CD8-positive, alpha-beta memory T cell (primary cell): Measurements from ENCODE around the gene C1QTNF1. TPM values are rescaled to one million over a fixed set of nuclear protein-coding genes. Genes with fewer than 3 reads are reported as not detected.
A peak's percentile ranks its signal among the peaks of the same experiment; 100 is the strongest.

Experiments used
- CTCF ChIA-PET: fragments of 350-600 bp; sonication (Branson Sonifier 250); formaldehyde crosslinking; loops from one replicate; lab custom pipeline; 2021; ENCODE audit warnings: antibody characterized with exemption; lab: Charles Lee
- POLR2A ChIA-PET: fragments of 350-600 bp; sonication (Branson Sonifier 250); formaldehyde crosslinking; loops from one replicate; lab custom pipeline; 2021; ENCODE audit warnings: antibody characterized with exemption; lab: Charles Lee
- DNase-seq, 5 donors: peaks; one replicate each; pipeline versions ENCODE4 v3.0.0 to v3.0.0-alpha.2; 2020 to 2022; ENCODE audit warnings: mixed read lengths in 1 of 5
- H3K27ac ChIP-seq: one replicate; pipeline ENCODE4 v1.7.0; 2013; ENCODE audit warnings: low read depth, mild to moderate bottlenecking, low read length, moderate library complexity
- H3K27me3 ChIP-seq: 2 replicates; pipeline ENCODE4 v1.7.0; 2013; ENCODE audit warnings: low read length, mild to moderate bottlenecking; ENCODE audit not compliant: insufficient read depth, poor library complexity, severe bottlenecking
- H3K36me3 ChIP-seq: 2 replicates; pipeline ENCODE4 v1.7.0; 2013; ENCODE audit warnings: mild to moderate bottlenecking, low read length, moderate library complexity; ENCODE audit not compliant: insufficient read depth
- H3K4me1 ChIP-seq: 2 replicates; pipeline ENCODE4 v1.7.0; 2013; ENCODE audit warnings: mild to moderate bottlenecking, low read length, moderate library complexity; ENCODE audit not compliant: insufficient read depth
- H3K4me3 ChIP-seq: 2 replicates; pipeline ENCODE4 v1.7.0; 2013; ENCODE audit warnings: mild to moderate bottlenecking, low read length
- H3K9me3 ChIP-seq: 2 replicates; pipeline ENCODE4 v1.7.0; 2013; ENCODE audit warnings: mild to moderate bottlenecking, low read length
- H3K27ac Mint-ChIP-seq, 8 donors: one replicate each; pipeline ENCODE4 v1.8.0; 2020 to 2021; ENCODE audit warnings: mixed read lengths in 8 of 8, mild to moderate bottlenecking in 6 of 8, inconsistent platforms in 3 of 8, moderate library complexity in 3 of 8
- H3K27me3 Mint-ChIP-seq, 2 donors: one replicate each; pipeline ENCODE4 v1.8.0; 2020 to 2021; ENCODE audit warnings: mixed read lengths in 2 of 2, mild to moderate bottlenecking in 1 of 2, moderate library complexity in 1 of 2
- H3K36me3 Mint-ChIP-seq, 3 donors: one replicate each; pipeline ENCODE4 v1.8.0; 2020 to 2021; ENCODE audit warnings: mixed read lengths in 3 of 3, inconsistent platforms in 1 of 3, mild to moderate bottlenecking in 1 of 3
- H3K4me1 Mint-ChIP-seq, 3 donors: one replicate each; pipeline ENCODE4 v1.8.0; 2020 to 2021; ENCODE audit warnings: mixed read lengths in 3 of 3, inconsistent platforms in 1 of 3, mild to moderate bottlenecking in 1 of 3
- H3K4me3 Mint-ChIP-seq, 7 donors: one replicate each; pipeline ENCODE4 v1.8.0; 2020 to 2021; ENCODE audit warnings: mixed read lengths in 7 of 7, mild to moderate bottlenecking in 6 of 7, moderate library complexity in 4 of 7, inconsistent platforms in 2 of 7
- H3K9me3 Mint-ChIP-seq, 5 donors: one replicate each; pipeline ENCODE4 v1.8.0; 2020 to 2022; ENCODE audit warnings: mixed read lengths in 5 of 5, mild to moderate bottlenecking in 3 of 5, moderate library complexity in 2 of 5, inconsistent platforms in 1 of 5
- polyA plus RNA-seq: library from polyadenylated mRNA; unstranded; fragments of 300-500 nt; fragmentation: Illumina TruSeq; gene quantifications from one replicate; pipeline ENCODE4 v1.2.3, GENCODE V29; 2021
- total RNA-seq, 2 experiments: library from RNA; stranded (reverse); gene quantifications; one replicate each; pipeline ENCODE4 v1.2.3, GENCODE V29; 2021

The C1QTNF1 gene
- total and polyA plus RNA-seq, 3 experiments from 2014 or later: 0.22 TPM; not detected in 2

GRCh38 chr17:78980624-78980972, 43.4 kb upstream of the C1QTNF1 start:
- Mint-ChIP-seq H3K4me1 (peaks cover 0 to 16% (median 10%) of the 10 kb centered on the region in 3 donors), H3K4me3 (peak overlapping the region in 1 of 7 donors; percentile 48), H3K27ac (no peak overlapping the region), H3K36me3 (no peaks in the 10 kb centered on the region), H3K9me3 (no peaks in the 10 kb centered on the region), H3K27me3 (peaks cover 2 to 3% of the 10 kb centered on the region in 2 donors)
- DNase-seq: no peak
- Histone ChIP-seq H3K36me3 (no peaks in the 10 kb centered on the region), H3K27me3 (no peaks in the 10 kb centered on the region), H3K4me1 (peaks cover 3% of the 10 kb centered on the region), H3K4me3 (no peak overlapping the region), H3K9me3 (no peaks in the 10 kb centered on the region), H3K27ac (no peak overlapping the region)
- CTCF ChIA-PET: interaction anchor here (1.6 to 3.3 kb wide), 2 partner anchors 9 to 16 kb away, joined by 5 to 12 read pairs; no protein-coding TSS in a partner anchor
- POLR2A ChIA-PET: no interaction called here

GRCh38 chr17:78981010-78981888, 42.7 kb upstream of the C1QTNF1 start:
- Histone ChIP-seq H3K4me3 (no peak overlapping the region), H3K27ac (no peak overlapping the region), H3K27me3 (no peaks in the 10 kb centered on the region), H3K4me1 (peaks cover 7% of the 10 kb centered on the region), H3K9me3 (no peaks in the 10 kb centered on the region), H3K36me3 (no peaks in the 10 kb centered on the region)
- ChIA-PET POLR2A (no interaction called here), CTCF (interaction anchor here (1.4 to 3.3 kb wide), 3 partner anchors 9 to 15 kb away, joined by 4 to 12 read pairs (median 5); no protein-coding TSS in a partner anchor)
- peaks cover 2 to 3% of the 10 kb centered on the region in 2 donors for H3K27me3 Mint-ChIP-seq
- no peak for DNase-seq
- H3K4me1 Mint-ChIP-seq: peaks cover 5 to 22% (median 16%) of the 10 kb centered on the region in 3 donors
- no peaks in the 10 kb centered on the region for H3K9me3 Mint-ChIP-seq
- H3K4me3 Mint-ChIP-seq: no peak overlapping the region
- H3K36me3 Mint-ChIP-seq: no peaks in the 10 kb centered on the region
- H3K27ac Mint-ChIP-seq: no peak overlapping the region

GRCh38 chr17:78985395-78985794, 38.6 kb upstream of the C1QTNF1 start:
- H3K27ac Mint-ChIP-seq: no peak overlapping the region
- H3K36me3 Mint-ChIP-seq: peaks cover 0 to 9% (median under 1%) of the 10 kb centered on the region in 3 donors
- no peaks in the 10 kb centered on the region for H3K9me3 ChIP-seq
- H3K36me3 ChIP-seq: no peaks in the 10 kb centered on the region
- no peak overlapping the region for H3K4me3 ChIP-seq
- H3K4me1 ChIP-seq: peaks cover 13% of the 10 kb centered on the region
- peaks cover 2 to 3% of the 10 kb centered on the region in 2 donors for H3K27me3 Mint-ChIP-seq
- ChIA-PET POLR2A (no interaction called here), CTCF (interaction anchor here (1.0 kb wide), 1 partner anchor 9 kb away, joined by 4 read pairs; no protein-coding TSS in a partner anchor)
- no peaks in the 10 kb centered on the region for H3K9me3 Mint-ChIP-seq
- H3K4me3 Mint-ChIP-seq: no peak overlapping the region
- peaks cover 12 to 16% (median 15%) of the 10 kb centered on the region in 3 donors for H3K4me1 Mint-ChIP-seq
- no peak overlapping the region for H3K27ac ChIP-seq
- H3K27me3 ChIP-seq: no peaks in the 10 kb centered on the region
- DNase-seq: no peak

- H3K27me3 ChIP-seq: no peaks in the 10 kb centered on the region
- peak overlapping the region in 2 of 8 donors; percentile 17 to 46 for H3K27ac Mint-ChIP-seq
- H3K27ac ChIP-seq: peak overlapping the region; percentile 27
- H3K36me3 ChIP-seq: no peaks in the 10 kb centered on the region
- ChIA-PET CTCF (interaction anchor here (1.0 kb wide), 1 partner anchor 8 kb away, joined by 4 read pairs; no protein-coding TSS in a partner anchor), POLR2A (interaction anchor here (0.6 kb wide), 1 partner anchor 1571 kb away, joined by 3 read pairs; no protein-coding TSS in a partner anchor)
- H3K4me3 Mint-ChIP-seq: peak overlapping the region in 6 of 7 donors; percentile 37 to 65 (median 57)
- H3K9me3 ChIP-seq: no peaks in the 10 kb centered on the region
- H3K4me3 ChIP-seq: no peak overlapping the region
- DNase-seq: no peak
- H3K27me3 Mint-ChIP-seq: peaks cover 2 to 3% of the 10 kb centered on the region in 2 donors
- peaks cover 13% of the 10 kb centered on the region for H3K4me1 ChIP-seq
- no peaks in the 10 kb centered on the region for H3K9me3 Mint-ChIP-seq
- peaks cover 12 to 16% (median 15%) of the 10 kb centered on the region in 3 donors for H3K4me1 Mint-ChIP-seq
- H3K36me3 Mint-ChIP-seq: peaks cover 0 to 16% (median 2%) of the 10 kb centered on the region in 3 donors
These were observed 37.8 kb upstream of the C1QTNF1 start for GRCh38 chr17:78986048-78986648.

- ChIA-PET CTCF (no interaction called here), POLR2A (interaction anchor here (0.6 kb wide), 1 partner anchor 1570 kb away, joined by 3 read pairs; no protein-coding TSS in a partner anchor)
- Mint-ChIP-seq H3K4me3 (peak overlapping the region in 3 of 7 donors; percentile 33 to 61 (median 45)), H3K4me1 (peaks cover 12 to 16% (median 15%) of the 10 kb centered on the region in 3 donors), H3K27me3 (peaks cover 1 to 2% of the 10 kb centered on the region in 2 donors), H3K36me3 (peaks cover 0 to 23% (median 2%) of the 10 kb centered on the region in 3 donors), H3K9me3 (no peaks in the 10 kb centered on the region), H3K27ac (peak overlapping the region in 2 of 8 donors; percentile 17 to 42)
- Histone ChIP-seq H3K27ac (peak overlapping the region; percentile 27), H3K4me1 (peaks cover 13% of the 10 kb centered on the region), H3K9me3 (no peaks in the 10 kb centered on the region), H3K27me3 (no peaks in the 10 kb centered on the region), H3K4me3 (no peak overlapping the region), H3K36me3 (no peaks in the 10 kb centered on the region)
- no peak for DNase-seq
These were observed 37.2 kb upstream of the C1QTNF1 start for GRCh38 chr17:78986649-78987328.

GRCh38 chr17:78988152-78988551, 35.8 kb upstream of the C1QTNF1 start:
- Mint-ChIP-seq H3K4me3 (no peak overlapping the region), H3K27me3 (no peaks in the 10 kb centered on the region), H3K36me3 (peaks cover 0 to 36% (median 2%) of the 10 kb centered on the region in 3 donors), H3K27ac (peak overlapping the region in 1 of 8 donors; percentile 52), H3K9me3 (no peaks in the 10 kb centered on the region), H3K4me1 (peaks cover 12 to 20% (median 18%) of the 10 kb centered on the region in 3 donors)
- no peaks in the 10 kb centered on the region for H3K36me3 ChIP-seq
- peaks cover 13% of the 10 kb centered on the region for H3K4me1 ChIP-seq
- H3K4me3 ChIP-seq: no peak overlapping the region
- POLR2A ChIA-PET: no interaction called here
- no peaks in the 10 kb centered on the region for H3K27me3 ChIP-seq
- no peak overlapping the region for H3K27ac ChIP-seq
- no peaks in the 10 kb centered on the region for H3K9me3 ChIP-seq
- DNase-seq: no peak
- CTCF ChIA-PET: no interaction called here

GRCh38 chr17:78990349-78991016, 33.5 kb upstream of the C1QTNF1 start:
- Histone ChIP-seq H3K4me1 (peaks cover 13% of the 10 kb centered on the region), H3K27ac (no peak overlapping the region), H3K27me3 (no peaks in the 10 kb centered on the region), H3K36me3 (no peaks in the 10 kb centered on the region), H3K4me3 (no peak overlapping the region), H3K9me3 (no peaks in the 10 kb centered on the region)
- Mint-ChIP-seq H3K4me3 (no peak overlapping the region), H3K36me3 (peaks cover 0 to 58% (median 2%) of the 10 kb centered on the region in 3 donors), H3K27ac (peak overlapping the region in 1 of 8 donors; percentile 33), H3K4me1 (peaks cover 12 to 25% (median 22%) of the 10 kb centered on the region in 3 donors), H3K27me3 (no peaks in the 10 kb centered on the region), H3K9me3 (no peaks in the 10 kb centered on the region)
- CTCF ChIA-PET: interaction anchor here (1.5 kb wide), 1 partner anchor 8 kb away, joined by 4 read pairs; no protein-coding TSS in a partner anchor
- POLR2A ChIA-PET: no interaction called here
- no peak for DNase-seq
